HEK293 (cell line): ENCODE results near the gene DMBT1.

ENCODE experiments used
- CTCF ChIA-PET: fragments of 350-600 bp; formaldehyde crosslinking; extraction: SDS; loops from one replicate; lab custom pipeline; 2021; ENCODE audit warnings: antibody characterized with exemption; lab: Yijun Ruan, JAX
- POLR2A ChIA-PET: fragments of 300-600 bp; formaldehyde crosslinking; extraction: SDS; loops from one replicate; lab custom pipeline; 2020; ENCODE audit warnings: antibody characterized with exemption, inconsistent platforms; lab: Yijun Ruan, JAX
- H3K27ac ChIP-seq: fragments of 200-500 bp; sonication (Bioruptor generic); 2 replicates; pipeline ENCODE4 v1.5.1; 2014; ENCODE audit warnings: low read depth, low read length, control low read depth, inconsistent platforms; ENCODE audit errors: extremely low read depth
- H3K36me3 ChIP-seq, 2 experiments: fragments of 200-500 bp in 1 of 2; sonication (Bioruptor generic) in 1 of 2; 1 replicate in 1 of 2; 2 replicates in 1 of 2; pipeline ENCODE4 v1.5.1; 2014 to 2017; ENCODE audit warnings: inconsistent platforms in 2 of 2, low read length in 2 of 2; ENCODE audit not compliant: control insufficient read depth in 2 of 2, insufficient read depth in 1 of 2
- H3K4me1 ChIP-seq: fragments of 200-500 bp; sonication (Bioruptor generic); 2 replicates; pipeline ENCODE4 v1.5.1; 2014; ENCODE audit warnings: mild to moderate bottlenecking, low read length, inconsistent platforms; ENCODE audit not compliant: control insufficient read depth, insufficient read depth
- H3K4me3 ChIP-seq: 2 replicates; pipeline ENCODE4 v1.5.1; 2011; ENCODE audit warnings: low read depth, mild to moderate bottlenecking, control low read depth, low read length, moderate library complexity
- H3K9me3 ChIP-seq: fragments of 200-500 bp; sonication (Bioruptor generic); 2 replicates; pipeline ENCODE4 v1.5.1; 2014; ENCODE audit warnings: low read depth, low read length, inconsistent platforms; ENCODE audit not compliant: control insufficient read depth, insufficient read depth
- BCL6B ChIP-seq: fragments of 450-650 bp; formaldehyde crosslinking; IDR thresholded peaks from 2 replicates; pipeline ENCODE4 v1.5.1; 2017; ENCODE audit warnings: missing biosample characterization, missing genetic modification characterization
- ELK4 ChIP-seq: IDR thresholded peaks from 2 replicates; pipeline ENCODE4 v1.6.1; 2011; ENCODE audit warnings: mild to moderate bottlenecking, low read depth, low read length, borderline replicate concordance
- GFI1B ChIP-seq: fragments of 450-650 bp; formaldehyde crosslinking; IDR thresholded peaks from 2 replicates; pipeline ENCODE4 v1.5.1; 2016; ENCODE audit warnings: missing biosample characterization, missing genetic modification characterization
- KLF16 ChIP-seq: fragments of 450-650 bp; formaldehyde crosslinking; IDR thresholded peaks from 2 replicates; pipeline ENCODE4 v1.5.1; 2017; ENCODE audit warnings: missing biosample characterization, missing genetic modification characterization
- KLF7 ChIP-seq: fragments of 450-650 bp; formaldehyde crosslinking; IDR thresholded peaks from 2 replicates; pipeline ENCODE4 v1.5.1; 2016; ENCODE audit warnings: missing biosample characterization, missing genetic modification characterization, borderline replicate concordance
- PRDM1 ChIP-seq: fragments of 450-650 bp; formaldehyde crosslinking; IDR thresholded peaks from 2 replicates; pipeline ENCODE4; 2016; ENCODE audit warnings: missing biosample characterization, missing genetic modification characterization
- RBAK ChIP-seq: fragments of 450-650 bp; formaldehyde crosslinking; IDR thresholded peaks from 2 replicates; pipeline ENCODE4 v1.5.1; 2016; ENCODE audit warnings: missing biosample characterization, missing genetic modification characterization
- ZEB2 ChIP-seq: fragments of 450-650 bp; formaldehyde crosslinking; IDR thresholded peaks from 2 replicates; pipeline ENCODE4 v1.5.1; 2016; ENCODE audit warnings: missing biosample characterization, missing genetic modification characterization
- ZNF10 ChIP-seq: fragments of 450-650 bp; formaldehyde crosslinking; IDR thresholded peaks from 2 replicates; pipeline ENCODE4 v1.5.1; 2017; ENCODE audit warnings: missing biosample characterization, missing genetic modification characterization
- ZNF132 ChIP-seq: fragments of 450-650 bp; formaldehyde crosslinking; IDR thresholded peaks from 2 replicates; pipeline ENCODE4 v1.5.1; 2017; ENCODE audit warnings: missing biosample characterization, missing genetic modification characterization, borderline replicate concordance
- ZNF157 ChIP-seq: fragments of 450-650 bp; formaldehyde crosslinking; IDR thresholded peaks from 2 replicates; pipeline ENCODE4 v1.5.1; 2016; ENCODE audit warnings: missing biosample characterization, missing genetic modification characterization
- ZNF174 ChIP-seq: fragments of 450-650 bp; formaldehyde crosslinking; IDR thresholded peaks from 2 replicates; pipeline ENCODE4 v1.5.0; 2017; ENCODE audit warnings: missing biosample characterization, mild to moderate bottlenecking, missing genetic modification characterization
- ZNF2 ChIP-seq: fragments of 450-650 bp; formaldehyde crosslinking; IDR thresholded peaks from 2 replicates; pipeline ENCODE4 v1.5.1; 2016; ENCODE audit warnings: missing biosample characterization, missing genetic modification characterization
- ZNF274 ChIP-seq, 2 experiments: fragments of 200-500 bp in 1 of 2; fragments of 450-650 bp in 1 of 2; sonication (Bioruptor generic) in 1 of 2; formaldehyde crosslinking in 1 of 2; IDR thresholded peaks; 2 replicates each; pipeline versions ENCODE4 v1.5.1 to v1.6.1; 2014 to 2016; ENCODE audit warnings: borderline replicate concordance in 1 of 2, inconsistent platforms in 1 of 2, low read length in 1 of 2, missing biosample characterization in 1 of 2, missing genetic modification characterization in 1 of 2
- ZNF366 ChIP-seq: fragments of 450-650 bp; formaldehyde crosslinking; conservative IDR thresholded peaks from 2 replicates; pipeline ENCODE4 v1.5.1; 2016; ENCODE audit warnings: missing biosample characterization, missing genetic modification characterization
- ZNF404 ChIP-seq: fragments of 450-650 bp; formaldehyde crosslinking; IDR thresholded peaks from 2 replicates; pipeline ENCODE4 v1.5.1; 2017; ENCODE audit warnings: missing biosample characterization, missing genetic modification characterization
- ZNF501 ChIP-seq: fragments of 450-650 bp; formaldehyde crosslinking; IDR thresholded peaks from 2 replicates; pipeline ENCODE4 v1.5.1; 2016; ENCODE audit warnings: missing biosample characterization, missing genetic modification characterization
- ZNF529 ChIP-seq: fragments of 450-650 bp; formaldehyde crosslinking; IDR thresholded peaks from 2 replicates; pipeline ENCODE4 v1.5.1; 2017; ENCODE audit warnings: missing genetic modification characterization, missing biosample characterization; ENCODE audit not compliant: insufficient replicate concordance
- ZNF530 ChIP-seq: fragments of 450-650 bp; formaldehyde crosslinking; IDR thresholded peaks from 2 replicates; pipeline ENCODE4 v1.5.1; 2016; ENCODE audit warnings: low read depth, missing biosample characterization, missing genetic modification characterization
- ZNF555 ChIP-seq: fragments of 450-650 bp; formaldehyde crosslinking; conservative IDR thresholded peaks from 2 replicates; pipeline ENCODE4 v1.5.1; 2017; ENCODE audit warnings: missing biosample characterization, mild to moderate bottlenecking, missing genetic modification characterization, inconsistent platforms
- ZNF596 ChIP-seq: fragments of 450-650 bp; IDR thresholded peaks from 2 replicates; pipeline ENCODE4 v1.5.0; 2018; ENCODE audit warnings: missing biosample characterization, mild to moderate bottlenecking, missing genetic modification characterization, moderate library complexity
- ZNF610 ChIP-seq: fragments of 450-650 bp; formaldehyde crosslinking; IDR thresholded peaks from 2 replicates; pipeline ENCODE4 v1.5.1; 2016; ENCODE audit warnings: missing biosample characterization, missing genetic modification characterization, borderline replicate concordance

Gene DMBT1

DNA sequence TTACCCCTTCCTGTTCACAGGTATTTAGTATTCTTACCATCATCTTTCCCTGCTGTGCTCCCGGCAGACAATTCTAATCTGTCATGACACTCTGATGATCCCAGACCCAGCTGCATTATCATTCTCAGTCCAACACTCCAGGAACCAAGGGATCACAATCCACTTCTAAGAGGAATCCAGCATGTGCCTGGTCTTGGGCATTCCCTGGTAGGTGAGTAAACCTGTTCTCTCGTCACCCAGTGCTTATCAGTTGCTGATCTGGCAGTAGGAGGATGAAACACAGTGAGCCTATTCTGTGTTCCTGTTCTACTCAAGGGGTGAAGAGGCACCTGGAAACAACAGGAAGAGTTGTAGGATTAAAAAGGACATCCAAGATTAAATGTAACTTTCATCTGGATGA lies 1.3 kb upstream of the DMBT1 start:
- Histone ChIP-seq H3K27ac (no peak overlapping the region), H3K4me1 (no peaks in the 10 kb centered on the region), H3K9me3 (no peaks in the 10 kb centered on the region), H3K4me3 (no peak overlapping the region), H3K36me3 (no peaks in the 10 kb centered on the region)
- ChIA-PET POLR2A (no interaction called here), CTCF (interaction anchor here (1.5 kb wide), 1 partner anchor 280 kb away, joined by 5 read pairs; no protein-coding TSS in a partner anchor)
- TF ChIP-seq ZNF10 (tag by site-specific recombination), result peak; percentile 24; the same call in 1 of the 2 replicates
- no peak for TF ChIP-seq ZNF132 (tag by site-specific recombination)

DNA sequence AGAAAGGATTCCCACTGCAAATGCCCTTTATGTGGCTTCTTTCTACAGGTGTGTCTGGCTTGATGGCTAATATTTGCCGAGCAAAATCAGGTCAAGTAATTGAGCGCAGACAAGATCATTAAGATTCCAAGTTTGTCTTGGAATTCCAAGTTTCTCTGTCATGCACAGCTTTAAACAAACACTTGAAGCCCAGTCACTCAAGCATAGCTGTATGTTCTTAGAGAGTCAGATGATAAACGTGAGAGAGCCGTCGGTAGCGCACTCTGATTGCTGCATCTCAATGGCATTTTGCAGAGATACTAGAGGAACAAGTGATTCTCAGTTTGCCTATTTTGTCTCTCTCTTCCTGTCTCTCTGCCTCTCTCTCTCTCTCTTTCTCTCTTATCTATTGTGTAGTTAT lies 658 bp downstream of the DMBT1 start:
- H3K9me3 ChIP-seq, result no peaks in the 10 kb centered on the region
- no peak overlapping the region for H3K4me3 ChIP-seq
- no peaks in the 10 kb centered on the region for H3K36me3 ChIP-seq
- POLR2A ChIA-PET, result no interaction called here
- CTCF ChIA-PET, result interaction anchor here (0.6 to 1.0 kb wide), 5 partner anchors 8 to 268 kb away, joined by 3 to 4 read pairs (median 3); no protein-coding TSS in a partner anchor
- no peaks in the 10 kb centered on the region for H3K4me1 ChIP-seq
- no peak overlapping the region for H3K27ac ChIP-seq
- TF ChIP-seq ZNF501 (tag by site-specific recombination) (no peak), GFI1B (tag by site-specific recombination) (no peak), ZNF2 (tag by site-specific recombination) (no peak), KLF16 (tag by site-specific recombination) (no peak), ZNF274 (IDR thresholded peaks at IDR 0.05; ENCODE audit: low read length) (no peak), ZNF274 (tag by site-specific recombination; IDR thresholded peaks at IDR 0.05; ENCODE audit: borderline replicate concordance) (no peak), ZNF174 (tag by site-specific recombination) (no peak), ZNF530 (no peak), KLF7 (no peak), ZNF157 (tag by site-specific recombination) (no peak), RBAK (tag by site-specific recombination) (no peak), ELK4 (no peak), ZNF555 (no peak), ZEB2 (no peak), ZNF610 (no peak), ZNF529 (tag by site-specific recombination) (no peak), ZNF596 (tag by site-specific recombination) (peak; percentile 72), BCL6B (tag by site-specific recombination) (peak; percentile 25; the same call in 1 of the 2 replicates)

DNA sequence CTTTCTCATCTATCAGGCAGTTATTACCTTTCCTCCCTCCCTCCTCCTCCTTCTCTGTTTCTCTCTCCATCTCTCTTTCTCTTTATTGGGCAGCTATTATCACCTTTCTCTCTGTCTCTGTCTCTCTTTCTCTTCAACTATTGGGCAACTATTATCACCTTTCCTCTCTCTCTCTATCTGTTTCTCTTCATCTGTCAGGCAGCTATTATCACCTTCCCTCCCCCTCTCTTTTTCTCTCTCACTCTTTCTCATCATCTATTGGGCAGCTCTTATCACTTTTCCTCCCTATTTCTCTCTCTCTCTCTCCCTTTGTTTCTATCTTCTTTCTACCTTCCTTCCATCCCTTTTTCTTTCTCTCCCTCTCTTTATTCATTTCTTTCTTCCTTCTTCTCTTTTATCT lies 1.2 kb downstream of the DMBT1 start:
- H3K27ac ChIP-seq, result no peak overlapping the region
- POLR2A ChIA-PET, result no interaction called here
- no peak overlapping the region for H3K4me3 ChIP-seq
- H3K36me3 ChIP-seq, result no peaks in the 10 kb centered on the region
- TF ChIP-seq ZNF132 (tag by site-specific recombination) (no peak), ZNF404 (tag by site-specific recombination) (no peak), ZNF366 (peak; percentile 57), PRDM1 (peak; percentile 74; the same call in 1 of the 2 replicates)
- TF ChIP-seq, all 188 proteins: peak for 2
- CTCF ChIA-PET, result interaction anchor here (0.7 to 1.0 kb wide), 2 partner anchors 21 to 161 kb away, joined by 3 to 4 read pairs; no protein-coding TSS in a partner anchor
- Histone ChIP-seq H3K9me3 (no peaks in the 10 kb centered on the region), H3K4me1 (no peaks in the 10 kb centered on the region)
